Neutrophil (primary cell): ENCODE results near the gene TIGD2.
A peak's percentile ranks its signal among the peaks of the same experiment; 100 is the strongest.

Source experiments
- H3K27ac ChIP-seq: fragments of 200-600 bp; sonication (generic); 2 replicates; pipeline ENCODE4 v1.5.1; 2016; ENCODE audit warnings: mild to moderate bottlenecking, moderate library complexity
- H3K27me3 ChIP-seq: fragments of 200-600 bp; sonication (generic); 2 replicates; pipeline ENCODE4 v1.6.0; 2016; ENCODE audit warnings: mild to moderate bottlenecking
- H3K36me3 ChIP-seq: fragments of 200-600 bp; sonication (generic); 2 replicates; pipeline ENCODE4 v1.5.1; 2017
- H3K4me1 ChIP-seq, 2 experiments: fragments of 200-600 bp in 1 of 2; sonication (generic) in 1 of 2; 1 replicate in 1 of 2; 2 replicates in 1 of 2; pipeline versions ENCODE4 v1.5.1 to v1.6.1; 2013 to 2016; ENCODE audit warnings: low read depth in 1 of 2, low read length in 1 of 2, mild to moderate bottlenecking in 1 of 2, moderate library complexity in 1 of 2; ENCODE audit not compliant: control insufficient read depth in 1 of 2, insufficient read depth in 1 of 2
- H3K4me3 ChIP-seq, 2 experiments: fragments of 200-600 bp in 1 of 2; sonication (generic) in 1 of 2; 1 replicate in 1 of 2; 2 replicates in 1 of 2; pipeline ENCODE4 v1.5.1; 2013 to 2016; ENCODE audit warnings: low read depth in 1 of 2, low read length in 1 of 2, mild to moderate bottlenecking in 1 of 2, moderate library complexity in 1 of 2
- H3K9me3 ChIP-seq: fragments of 200-600 bp; sonication (generic); 2 replicates; pipeline ENCODE4 v1.5.1; 2016
- CTCF ChIP-seq: fragments of 200-600 bp; sonication (generic); IDR thresholded peaks from 2 replicates; pipeline ENCODE4 v1.5.1; 2016; ENCODE audit warnings: antibody characterized with exemption

Gene TIGD2

GRCh38 chr4:89110541-89110985 is 770 bp upstream of the TIGD2 start:
- H3K4me3 ChIP-seq: peak overlapping the region; percentile 76 to 80
- H3K36me3 ChIP-seq: no peaks in the 10 kb centered on the region
- H3K27ac ChIP-seq: peak overlapping the region; percentile 66
- H3K9me3 ChIP-seq: no peaks in the 10 kb centered on the region
- TF ChIP-seq CTCF: no peak
- peaks cover 20% of the 10 kb centered on the region in 2 experiments for H3K4me1 ChIP-seq
- H3K27me3 ChIP-seq: peaks cover 29% of the 10 kb centered on the region

- Histone ChIP-seq H3K36me3 (no peaks in the 10 kb centered on the region), H3K4me3 (peak overlapping the region; percentile 76 to 80), H3K27ac (peak overlapping the region; percentile 66), H3K4me1 (peaks cover 20% of the 10 kb centered on the region in 2 experiments), H3K9me3 (no peaks in the 10 kb centered on the region), H3K27me3 (peaks cover 29% of the 10 kb centered on the region)
- TF ChIP-seq CTCF: no peak
Measured at GRCh38 chr4:89111833-89112563, 665 bp downstream of the TIGD2 start.

- H3K27ac ChIP-seq: no peak overlapping the region
- no peaks in the 10 kb centered on the region for H3K9me3 ChIP-seq
- H3K27me3 ChIP-seq: peaks cover 26% of the 10 kb centered on the region
- H3K4me3 ChIP-seq: no peak overlapping the region
- TF ChIP-seq CTCF: no peak
- H3K4me1 ChIP-seq: peaks cover 20% of the 10 kb centered on the region in 2 experiments
- H3K36me3 ChIP-seq: no peaks in the 10 kb centered on the region
Measured at GRCh38 chr4:89113415-89113814, 2.1 kb downstream of the TIGD2 start.

GRCh38 chr4:89114100-89114499 is 2.8 kb downstream of the TIGD2 start:
- peaks cover 19% of the 10 kb centered on the region for H3K27me3 ChIP-seq
- no peaks in the 10 kb centered on the region for H3K36me3 ChIP-seq
- H3K27ac ChIP-seq: no peak overlapping the region
- peaks cover 20% of the 10 kb centered on the region in 2 experiments for H3K4me1 ChIP-seq
- no peak overlapping the region for H3K4me3 ChIP-seq
- no peak for TF ChIP-seq CTCF
- no peaks in the 10 kb centered on the region for H3K9me3 ChIP-seq

GRCh38 chr4:89117115-89117514 is 5.8 kb downstream of the TIGD2 start:
- Histone ChIP-seq H3K4me3 (no peak overlapping the region), H3K4me1 (peaks cover 2 to 3% of the 10 kb centered on the region in 2 experiments), H3K36me3 (no peaks in the 10 kb centered on the region), H3K27ac (no peak overlapping the region), H3K9me3 (no peaks in the 10 kb centered on the region), H3K27me3 (no peaks in the 10 kb centered on the region)
- TF ChIP-seq CTCF: no peak
